Measurements from ENCODE around the gene ENC1. TPM values are rescaled to one million over a fixed set of nuclear protein-coding genes. Genes with fewer than 3 reads are reported as not detected.

The ENC1 gene
- total RNA-seq, 1 donor from 2014 or later = 46.4 TPM

- no peak for DNase-seq
Measured at GRCh38 chr5:74631081-74631953, 9.2 kb downstream of the ENC1 start.

GRCh38 chr5:74630453-74631066 is 10.0 kb downstream of the ENC1 start:
- no peak for DNase-seq

GRCh38 chr5:74629326-74629725 is 11.2 kb downstream of the ENC1 start:
- DNase-seq = no peak

GRCh38 chr5:74628359-74628758 is 12.2 kb downstream of the ENC1 start:
- DNase-seq = no peak

- DNase-seq = peak; percentile 39
Measured at GRCh38 chr5:74627646-74628279, 12.8 kb downstream of the ENC1 start.

GRCh38 chr5:74626386-74627222 is 13.9 kb downstream of the ENC1 start:
- no peak for DNase-seq

- DNase-seq = no peak
Measured at GRCh38 chr5:74625742-74626241, 14.7 kb downstream of the ENC1 start.

GRCh38 chr5:74624931-74625505 is 15.5 kb downstream of the ENC1 start:
- no peak for DNase-seq

GRCh38 chr5:74624501-74624900 is 16.0 kb downstream of the ENC1 start:
- DNase-seq = no peak

GRCh38 chr5:74623748-74624408 is 16.6 kb downstream of the ENC1 start:
- DNase-seq = no peak

- DNase-seq = no peak
Measured at GRCh38 chr5:74623006-74623611, 17.4 kb downstream of the ENC1 start.

- no peak for DNase-seq
Measured at GRCh38 chr5:74622122-74622521, 18.4 kb downstream of the ENC1 start.

GRCh38 chr5:74621492-74621891 is 19.0 kb downstream of the ENC1 start:
- no peak for DNase-seq

- DNase-seq = no peak
Measured at GRCh38 chr5:74619308-74619707, 21.2 kb downstream of the ENC1 start.

- no peak for DNase-seq
Measured at GRCh38 chr5:74618106-74618505, 22.4 kb downstream of the ENC1 start.

GRCh38 chr5:74617202-74617601 is 23.3 kb downstream of the ENC1 start:
- no peak for DNase-seq

- DNase-seq = no peak
Measured at GRCh38 chr5:74616236-74617146, 24.0 kb downstream of the ENC1 start.

GRCh38 chr5:74613283-74613682 is 27.2 kb downstream of the ENC1 start:
- DNase-seq = no peak

GRCh38 chr5:74612045-74612444 is 28.5 kb downstream of the ENC1 start:
- no peak for DNase-seq

All from skin of body (tissue), 2 donors.